Measurements from ENCODE around the gene RNF14.

Gene RNF14

DNA sequence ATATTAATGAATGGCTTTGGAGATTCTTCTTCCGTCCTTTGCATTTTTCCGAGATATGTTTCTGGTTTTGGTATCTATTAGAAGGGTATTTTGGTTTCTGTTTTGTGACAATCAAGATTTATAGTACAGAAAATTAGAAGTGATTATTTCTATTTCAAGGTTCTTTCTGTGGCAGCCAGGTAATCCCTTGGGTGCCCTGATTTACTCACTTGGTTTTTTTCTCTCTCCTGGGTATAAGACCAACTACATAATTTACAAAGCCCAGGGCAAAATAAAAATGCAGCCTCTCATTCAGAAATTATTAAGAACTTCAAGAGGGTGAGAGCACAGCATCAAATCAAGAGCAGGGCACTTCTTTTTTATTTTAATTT lies 2.0 kb upstream of the RNF14 start:
- no peak for TF ChIP-seq TEAD4 (IDR thresholded peaks at IDR 0.05)
- no peak for TF ChIP-seq NFIC (IDR thresholded peaks at IDR 0.05)
- TF ChIP-seq CEBPB (IDR thresholded peaks at IDR 0.05), result no peak
- TF ChIP-seq TCF12 (IDR thresholded peaks at IDR 0.05; ENCODE audit: low read depth), result no peak
- TF ChIP-seq, protein P1, sequence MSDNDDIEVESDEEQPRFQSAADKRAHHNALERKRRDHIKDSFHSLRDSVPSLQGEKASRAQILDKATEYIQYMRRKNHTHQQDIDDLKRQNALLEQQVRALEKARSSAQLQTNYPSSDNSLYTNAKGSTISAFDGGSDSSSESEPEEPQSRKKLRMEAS (IDR thresholded peaks at IDR 0.05), result no peak
- no peak for TF ChIP-seq EGR1 (IDR thresholded peaks at IDR 0.05)
- TF ChIP-seq, protein P2, sequence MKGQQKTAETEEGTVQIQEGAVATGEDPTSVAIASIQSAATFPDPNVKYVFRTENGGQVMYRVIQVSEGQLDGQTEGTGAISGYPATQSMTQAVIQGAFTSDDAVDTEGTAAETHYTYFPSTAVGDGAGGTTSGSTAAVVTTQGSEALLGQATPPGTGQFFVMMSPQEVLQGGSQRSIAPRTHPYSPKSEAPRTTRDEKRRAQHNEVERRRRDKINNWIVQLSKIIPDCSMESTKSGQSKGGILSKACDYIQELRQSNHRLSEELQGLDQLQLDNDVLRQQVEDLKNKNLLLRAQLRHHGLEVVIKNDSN (IDR thresholded peaks at IDR 0.05), result no peak
- TF ChIP-seq EP300 (IDR thresholded peaks at IDR 0.05; ENCODE audit: borderline replicate concordance), result no peak
- TF ChIP-seq YY1 (IDR thresholded peaks at IDR 0.05; ENCODE audit: low read depth), result no peak
- no peak for TF ChIP-seq TAF1 (IDR thresholded peaks at IDR 0.05; ENCODE audit: low read depth)
- no peak for TF ChIP-seq FOXM1 (IDR thresholded peaks at IDR 0.05; ENCODE audit: borderline replicate concordance, low read depth)
- TF ChIP-seq, protein P3, sequence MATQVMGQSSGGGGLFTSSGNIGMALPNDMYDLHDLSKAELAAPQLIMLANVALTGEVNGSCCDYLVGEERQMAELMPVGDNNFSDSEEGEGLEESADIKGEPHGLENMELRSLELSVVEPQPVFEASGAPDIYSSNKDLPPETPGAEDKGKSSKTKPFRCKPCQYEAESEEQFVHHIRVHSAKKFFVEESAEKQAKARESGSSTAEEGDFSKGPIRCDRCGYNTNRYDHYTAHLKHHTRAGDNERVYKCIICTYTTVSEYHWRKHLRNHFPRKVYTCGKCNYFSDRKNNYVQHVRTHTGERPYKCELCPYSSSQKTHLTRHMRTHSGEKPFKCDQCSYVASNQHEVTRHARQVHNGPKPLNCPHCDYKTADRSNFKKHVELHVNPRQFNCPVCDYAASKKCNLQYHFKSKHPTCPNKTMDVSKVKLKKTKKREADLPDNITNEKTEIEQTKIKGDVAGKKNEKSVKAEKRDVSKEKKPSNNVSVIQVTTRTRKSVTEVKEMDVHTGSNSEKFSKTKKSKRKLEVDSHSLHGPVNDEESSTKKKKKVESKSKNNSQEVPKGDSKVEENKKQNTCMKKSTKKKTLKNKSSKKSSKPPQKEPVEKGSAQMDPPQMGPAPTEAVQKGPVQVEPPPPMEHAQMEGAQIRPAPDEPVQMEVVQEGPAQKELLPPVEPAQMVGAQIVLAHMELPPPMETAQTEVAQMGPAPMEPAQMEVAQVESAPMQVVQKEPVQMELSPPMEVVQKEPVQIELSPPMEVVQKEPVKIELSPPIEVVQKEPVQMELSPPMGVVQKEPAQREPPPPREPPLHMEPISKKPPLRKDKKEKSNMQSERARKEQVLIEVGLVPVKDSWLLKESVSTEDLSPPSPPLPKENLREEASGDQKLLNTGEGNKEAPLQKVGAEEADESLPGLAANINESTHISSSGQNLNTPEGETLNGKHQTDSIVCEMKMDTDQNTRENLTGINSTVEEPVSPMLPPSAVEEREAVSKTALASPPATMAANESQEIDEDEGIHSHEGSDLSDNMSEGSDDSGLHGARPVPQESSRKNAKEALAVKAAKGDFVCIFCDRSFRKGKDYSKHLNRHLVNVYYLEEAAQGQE (IDR thresholded peaks at IDR 0.05; ENCODE audit: low read depth), result no peak
- no peak for TF ChIP-seq ZBTB7A (IDR thresholded peaks at IDR 0.05; ENCODE audit: low read depth)
- no peak for TF ChIP-seq RAD21 (IDR thresholded peaks at IDR 0.05; ENCODE audit: low read depth)
- no peak for TF ChIP-seq CREB1 (IDR thresholded peaks at IDR 0.05; ENCODE audit: low read depth)

DNA sequence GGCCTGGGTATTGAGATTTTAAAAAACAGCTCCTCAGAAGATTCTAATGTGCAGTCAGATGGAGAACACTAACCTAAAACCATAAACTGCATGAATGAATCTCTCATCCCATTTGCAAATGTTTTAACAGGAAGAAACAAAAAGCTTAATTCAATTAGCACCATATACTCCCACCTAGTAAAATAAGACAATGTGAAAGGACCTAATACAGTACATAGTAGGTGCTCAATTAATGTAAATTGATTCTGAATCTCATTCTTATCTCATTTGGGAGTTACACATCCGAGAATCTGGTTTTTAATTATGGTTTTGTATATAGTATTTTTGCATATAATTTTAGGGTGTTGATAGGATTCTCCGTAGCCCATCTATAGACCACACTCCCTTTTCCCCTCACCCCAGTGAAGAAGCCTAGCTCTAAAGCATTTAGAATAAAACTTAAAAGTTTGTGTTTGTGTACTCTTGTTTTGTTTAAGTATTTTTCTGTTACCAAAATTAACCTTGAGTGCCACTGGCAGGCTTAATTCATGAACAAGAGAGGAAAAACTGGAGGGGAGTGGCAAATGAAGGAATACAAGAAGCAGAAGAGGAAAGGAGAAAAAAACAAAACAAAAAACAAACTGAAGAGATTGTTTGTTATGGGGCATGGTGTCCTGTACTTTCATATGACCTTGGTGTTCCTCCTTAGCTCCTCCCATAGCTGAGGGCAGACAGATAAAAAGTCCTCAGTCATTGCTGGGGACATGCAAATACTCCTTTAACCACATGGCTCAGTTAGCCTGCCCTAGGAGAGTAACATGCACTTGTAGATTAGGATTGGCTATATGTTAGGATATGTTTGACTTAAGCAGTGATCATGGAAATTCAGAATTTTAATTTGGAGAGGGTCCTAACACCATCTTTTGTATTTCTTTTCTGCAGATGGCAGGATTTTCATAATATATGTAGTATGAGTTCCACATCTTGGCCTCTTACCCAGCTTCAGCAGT lies 1.2 kb downstream of the RNF14 start:
- TF ChIP-seq, protein P1 (IDR thresholded peaks at IDR 0.05), result no peak
- TF ChIP-seq EGR1 (IDR thresholded peaks at IDR 0.05) (no peak), CEBPB (IDR thresholded peaks at IDR 0.05) (no peak)

DNA sequence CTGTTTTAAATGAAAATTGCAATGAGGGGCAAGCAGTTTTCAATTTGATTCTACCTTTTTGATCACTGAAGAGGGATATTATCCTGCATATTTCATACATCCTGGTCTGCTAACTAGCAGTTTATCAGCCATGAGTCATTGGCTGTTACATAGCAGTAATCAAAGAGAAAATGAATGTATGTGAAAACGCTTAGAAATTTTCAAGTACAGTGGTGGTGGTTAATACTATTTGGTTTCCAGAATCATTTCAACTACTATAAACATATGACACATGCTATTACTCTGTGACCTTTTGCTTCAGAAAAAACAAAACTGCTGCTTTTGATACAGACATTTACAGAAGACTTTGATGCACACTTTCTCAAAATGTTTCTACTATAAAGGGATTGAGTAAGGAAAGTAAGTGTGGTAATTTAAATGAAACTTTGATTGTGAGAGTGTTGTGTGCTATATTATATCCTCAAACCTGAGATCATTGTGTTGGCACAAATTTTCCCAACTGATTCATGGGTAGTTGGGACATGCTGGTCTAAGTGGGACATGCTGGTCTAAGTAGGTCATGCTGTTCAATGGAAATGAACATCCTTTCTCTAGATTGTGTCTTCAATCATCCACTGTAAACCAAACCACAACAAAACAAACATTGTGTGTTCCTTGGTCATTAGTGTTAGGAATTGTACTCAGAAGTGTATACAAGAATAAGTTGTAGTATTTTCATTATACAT lies 5.1 kb downstream of the RNF14 start:
- TF ChIP-seq ZBTB7A (IDR thresholded peaks at IDR 0.05; ENCODE audit: low read depth) (no peak), NFIC (IDR thresholded peaks at IDR 0.05) (no peak), EP300 (IDR thresholded peaks at IDR 0.05; ENCODE audit: borderline replicate concordance) (no peak), YY1 (IDR thresholded peaks at IDR 0.05; ENCODE audit: low read depth) (no peak)
- TF ChIP-seq, protein P2 (IDR thresholded peaks at IDR 0.05), result no peak
- TF ChIP-seq, protein P1 (IDR thresholded peaks at IDR 0.05), result no peak

DNA sequence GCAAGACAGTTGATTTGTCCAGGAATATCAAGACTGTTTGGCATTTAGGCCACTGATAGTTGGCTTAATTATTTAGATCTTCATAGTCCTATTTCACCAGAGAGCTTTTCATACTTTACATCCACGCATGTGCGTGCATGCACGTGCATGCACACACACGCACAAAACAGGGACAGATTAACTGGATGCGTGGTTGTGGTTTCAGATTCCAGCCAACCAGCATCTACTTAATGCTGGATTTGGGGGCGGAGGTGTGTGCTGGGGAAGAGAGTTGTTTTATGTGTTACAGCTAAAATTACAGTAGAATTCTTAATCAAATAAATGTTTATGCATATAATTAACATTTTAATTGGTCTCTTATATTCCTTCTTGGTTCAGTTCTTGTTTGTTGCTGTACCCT lies 7.3 kb downstream of the RNF14 start:
- no peak for TF ChIP-seq TCF12 (IDR thresholded peaks at IDR 0.05; ENCODE audit: low read depth)
- TF ChIP-seq CEBPB (IDR thresholded peaks at IDR 0.05), result no peak
- TF ChIP-seq RAD21 (IDR thresholded peaks at IDR 0.05; ENCODE audit: low read depth), result no peak
- TF ChIP-seq, protein P1 (IDR thresholded peaks at IDR 0.05), result no peak
- no peak for TF ChIP-seq FOXM1 (IDR thresholded peaks at IDR 0.05; ENCODE audit: borderline replicate concordance, low read depth)
- TF ChIP-seq EGR1 (IDR thresholded peaks at IDR 0.05), result no peak
- TF ChIP-seq, protein P3 (IDR thresholded peaks at IDR 0.05; ENCODE audit: low read depth), result no peak
- no peak for TF ChIP-seq TAF1 (IDR thresholded peaks at IDR 0.05; ENCODE audit: low read depth)
- TF ChIP-seq YY1 (IDR thresholded peaks at IDR 0.05; ENCODE audit: low read depth), result no peak

DNA sequence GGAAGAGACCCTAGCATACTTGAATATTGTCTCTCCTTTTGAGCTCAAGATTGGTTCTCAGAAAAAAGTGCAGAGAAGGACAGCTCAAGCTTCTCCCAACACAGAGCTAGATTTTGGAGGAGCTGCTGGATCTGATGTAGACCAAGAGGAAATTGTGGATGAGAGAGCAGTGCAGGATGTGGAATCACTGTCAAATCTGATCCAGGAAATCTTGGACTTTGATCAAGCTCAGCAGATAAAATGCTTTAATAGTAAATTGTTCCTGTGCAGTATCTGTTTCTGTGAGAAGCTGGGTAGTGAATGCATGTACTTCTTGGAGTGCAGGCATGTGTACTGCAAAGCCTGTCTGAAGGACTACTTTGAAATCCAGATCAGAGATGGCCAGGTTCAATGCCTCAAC lies 9.5 kb downstream of the RNF14 start:
- TF ChIP-seq CREB1 (IDR thresholded peaks at IDR 0.05; ENCODE audit: low read depth) (no peak), EP300 (IDR thresholded peaks at IDR 0.05; ENCODE audit: borderline replicate concordance) (no peak), ZBTB7A (IDR thresholded peaks at IDR 0.05; ENCODE audit: low read depth) (no peak), YY1 (IDR thresholded peaks at IDR 0.05; ENCODE audit: low read depth) (no peak), TCF12 (IDR thresholded peaks at IDR 0.05; ENCODE audit: low read depth) (no peak), EGR1 (IDR thresholded peaks at IDR 0.05) (no peak), FOXM1 (IDR thresholded peaks at IDR 0.05; ENCODE audit: borderline replicate concordance, low read depth) (no peak), TAF1 (IDR thresholded peaks at IDR 0.05; ENCODE audit: low read depth) (no peak), NFIC (IDR thresholded peaks at IDR 0.05) (no peak), TEAD4 (IDR thresholded peaks at IDR 0.05) (no peak), CEBPB (IDR thresholded peaks at IDR 0.05) (no peak), RAD21 (IDR thresholded peaks at IDR 0.05; ENCODE audit: low read depth) (no peak)
- TF ChIP-seq, protein P3 (IDR thresholded peaks at IDR 0.05; ENCODE audit: low read depth), result no peak
- TF ChIP-seq, protein P1 (IDR thresholded peaks at IDR 0.05), result no peak
- TF ChIP-seq, protein P2 (IDR thresholded peaks at IDR 0.05), result no peak
